Brain pericyte (primary cell): ENCODE data around the gene NEXMIF.
"Not testable (repeated sequence)": the region's sequence is repeated elsewhere in the genome, so short reads cannot be mapped to it uniquely, and the experiment has no call there.

Experiments
- DNase-seq: peaks from one replicate; pipeline ENCODE4 v3.0.0-alpha.2; 2012; ENCODE audit warnings: low read depth, low spot score

NEXMIF gene

DNA sequence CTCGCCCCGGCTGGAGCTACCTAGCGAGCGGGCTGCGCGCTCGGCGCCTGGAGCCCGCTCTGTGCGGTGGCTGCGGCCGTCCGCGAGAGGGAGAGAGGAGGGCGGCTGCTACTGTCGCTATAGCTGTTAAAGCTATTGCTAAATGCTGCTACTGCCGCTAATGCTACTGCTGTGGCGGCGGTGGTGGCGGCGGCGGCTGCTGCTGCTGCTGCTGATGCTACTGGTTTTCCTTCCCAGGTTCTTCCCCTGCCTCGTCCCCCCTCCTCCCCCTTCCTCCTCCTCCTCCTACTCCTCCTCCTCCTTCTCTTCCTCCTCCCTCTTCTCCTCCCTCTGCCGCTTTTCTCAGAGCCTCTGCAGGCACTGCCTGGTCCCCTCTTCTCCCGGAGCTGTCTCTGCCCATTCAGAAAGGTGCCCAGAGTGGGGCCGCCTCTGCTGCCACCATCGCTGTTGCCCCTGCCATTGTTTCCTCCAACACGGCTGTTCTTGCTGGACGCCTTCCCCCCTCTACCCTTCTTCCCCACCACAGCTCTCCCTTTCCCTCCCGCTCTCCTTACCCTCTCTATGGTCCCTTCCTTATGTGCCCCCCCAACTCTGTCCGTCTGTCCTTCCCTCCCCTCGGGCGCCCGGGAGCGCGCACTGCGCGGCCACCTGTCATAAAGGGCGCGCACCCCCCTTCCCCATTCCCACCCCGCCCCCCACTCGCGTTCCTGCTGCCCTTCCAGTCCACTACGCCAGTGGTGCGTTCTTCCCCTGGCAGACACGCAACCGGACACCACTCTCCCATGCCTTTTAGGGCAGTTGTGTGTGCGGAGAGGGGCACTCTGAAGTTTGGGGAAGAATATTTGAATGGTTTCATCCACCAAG lies at the start of gene NEXMIF:
Gene NEXMIF (minus strand): TSS at position 228 of the 864 bp plus-strand sequence.
- no peak for DNase-seq

DNA sequence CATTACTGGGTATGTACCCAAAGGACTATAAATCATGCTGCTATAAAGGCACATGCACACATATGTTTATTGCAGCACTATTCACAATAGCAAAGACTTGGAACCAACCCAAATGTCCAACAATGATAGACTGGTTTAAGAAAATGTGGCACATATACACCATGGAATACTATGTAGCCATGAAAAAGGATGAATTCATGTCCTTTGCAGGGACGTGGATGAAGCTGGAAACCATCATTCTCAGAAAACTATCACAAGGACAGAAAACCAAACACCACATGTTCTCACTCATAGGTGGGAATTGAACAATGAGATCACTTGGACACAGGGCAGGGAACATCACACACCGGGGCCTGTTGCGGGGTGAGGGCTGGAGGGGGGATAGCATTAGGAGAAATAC lies 36.7 kb upstream of the NEXMIF start:
- DNase-seq = not testable (repeated sequence)

DNA sequence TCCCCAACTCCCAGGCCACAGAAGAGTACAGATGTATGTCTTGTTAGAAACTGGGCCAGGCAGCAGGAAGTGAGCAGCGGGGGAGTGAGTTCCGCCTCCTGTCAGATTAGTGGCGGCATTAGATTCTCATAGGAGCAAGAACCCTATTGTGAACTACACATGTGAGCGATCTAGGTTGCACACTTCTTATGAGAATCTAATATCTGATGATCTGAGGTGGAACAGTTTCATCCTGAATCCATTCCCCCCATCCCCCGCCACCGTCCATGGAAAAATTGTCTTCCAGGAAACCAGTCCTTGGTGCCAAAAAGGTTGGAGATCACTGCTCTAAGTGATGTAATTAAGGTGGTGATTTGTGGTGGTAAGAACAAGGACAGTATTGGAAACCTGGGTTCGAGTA lies 24.5 kb upstream of the NEXMIF start:
- DNase-seq = no peak

- DNase-seq = no peak
Measured at GRCh38 chrX:74940414-74940813, 15.2 kb upstream of the NEXMIF start.

- DNase-seq = no peak
Measured at GRCh38 chrX:74931214-74931613, 6.0 kb upstream of the NEXMIF start.

- DNase-seq = no peak
Measured at GRCh38 chrX:74924449-74925224, 615 bp downstream of the NEXMIF start.

GRCh38 chrX:74923942-74924448 lies 1.3 kb downstream of the NEXMIF start:
- DNase-seq = no peak

- no peak for DNase-seq
Measured at GRCh38 chrX:74922922-74923543, 2.2 kb downstream of the NEXMIF start.

DNA sequence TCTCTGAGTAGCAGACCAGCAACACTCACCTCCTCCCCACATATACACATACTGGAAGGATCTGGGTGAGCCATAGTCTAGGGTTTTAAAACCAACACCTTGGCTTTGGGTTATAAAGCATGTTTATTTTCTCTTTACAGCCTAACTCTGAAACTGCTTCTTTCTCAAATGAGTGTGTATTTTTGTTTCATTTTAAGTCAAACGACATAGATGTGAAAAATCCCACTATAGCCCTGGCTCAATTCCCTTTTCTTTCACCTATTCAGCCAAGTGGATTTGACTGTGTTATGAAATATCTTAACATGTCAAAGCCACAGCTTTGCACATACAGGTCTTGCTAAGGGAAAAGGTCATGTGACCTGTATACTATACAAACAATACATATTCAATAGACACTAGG lies 13.8 kb downstream of the NEXMIF start:
- DNase-seq = no peak

DNA sequence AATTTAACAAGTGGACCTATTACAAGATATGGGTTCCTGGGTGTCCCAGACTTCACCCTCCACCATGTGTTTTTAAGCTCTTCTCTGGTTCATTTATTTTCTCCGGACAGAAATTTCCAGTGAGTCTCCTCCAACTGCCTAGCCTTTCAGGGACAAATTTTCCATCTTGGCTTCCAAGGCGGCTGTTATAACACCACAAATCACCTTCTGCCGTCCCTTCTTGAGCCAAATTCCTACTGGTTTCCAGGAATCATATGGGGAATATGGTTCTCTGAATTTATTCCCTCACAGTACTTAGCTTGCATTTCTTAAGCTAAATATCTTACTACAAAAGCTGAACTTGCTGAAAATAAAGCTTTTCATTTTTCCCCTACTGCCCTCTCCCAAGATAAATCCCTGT lies 18.8 kb downstream of the NEXMIF start:
- no peak for DNase-seq

DNA sequence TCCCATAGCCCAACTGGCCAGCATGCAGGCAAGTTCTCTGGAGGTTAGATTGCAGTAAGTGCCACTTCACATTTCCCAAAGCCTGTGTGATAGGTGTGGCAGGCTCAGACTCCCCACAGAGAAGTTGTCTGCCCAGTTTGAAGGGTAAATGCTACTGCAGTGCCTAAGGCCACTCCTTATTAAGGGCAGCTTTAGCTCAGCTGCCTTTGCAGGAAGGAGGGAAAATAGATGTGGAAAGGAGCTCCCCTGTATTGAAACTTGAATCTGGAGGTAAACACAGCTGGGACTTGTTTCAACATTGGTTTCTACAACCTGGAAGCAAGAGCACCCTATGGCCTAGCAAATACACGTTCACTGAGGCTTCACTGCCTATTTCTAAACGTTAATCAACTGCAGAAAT lies 22.4 kb downstream of the NEXMIF start:
- DNase-seq = no peak

DNA sequence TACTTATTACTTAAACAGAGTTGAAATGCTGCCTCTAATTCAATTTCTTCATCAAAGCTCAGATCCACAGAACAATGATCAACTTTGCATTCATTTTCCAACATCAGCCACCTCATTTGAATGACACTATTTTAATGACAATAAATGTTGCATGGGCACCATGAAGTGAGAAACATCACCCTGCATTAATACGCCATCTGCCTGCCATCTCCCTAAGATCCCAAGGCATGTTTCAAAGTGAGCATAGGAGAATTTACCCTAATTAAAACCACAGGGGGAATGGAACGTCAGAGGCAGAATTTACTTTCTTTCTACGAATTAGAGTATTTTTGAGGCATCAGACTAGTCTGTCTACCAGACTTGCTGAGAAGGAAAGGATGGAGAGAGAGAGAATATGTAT lies 32.7 kb downstream of the NEXMIF start:
- no peak for DNase-seq

- DNase-seq = no peak
Measured at GRCh38 chrX:74890676-74891430, 34.4 kb downstream of the NEXMIF start.

GRCh38 chrX:74882383-74882782 lies 42.9 kb downstream of the NEXMIF start:
- not testable (repeated sequence) for DNase-seq

- no peak for DNase-seq
Measured at GRCh38 chrX:74865725-74866124, 59.5 kb downstream of the NEXMIF start.

DNA sequence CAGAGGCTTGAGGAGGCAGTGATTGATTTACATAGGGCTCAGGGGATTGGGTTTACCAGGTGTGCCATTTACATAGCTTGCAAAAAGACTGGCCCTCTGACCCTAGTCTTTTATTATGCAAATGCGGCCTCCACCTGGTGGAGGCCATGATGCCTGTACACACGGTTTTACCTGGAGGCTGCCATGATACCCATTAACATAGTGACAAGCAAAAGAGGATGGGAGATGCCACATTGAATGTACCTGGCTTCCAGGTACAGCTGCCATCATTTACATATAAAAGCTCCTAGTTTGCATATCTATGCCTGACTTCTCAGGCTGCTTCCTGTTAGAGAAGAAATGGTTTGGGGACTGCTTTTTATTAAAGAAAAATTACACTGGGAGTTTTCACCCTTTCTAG lies 72.0 kb downstream of the NEXMIF start:
- no peak for DNase-seq

- DNase-seq = no peak
Measured at GRCh38 chrX:74835566-74835965, 89.7 kb downstream of the NEXMIF start.

GRCh38 chrX:74819797-74820196 lies 105.5 kb downstream of the NEXMIF start:
- not testable (repeated sequence) for DNase-seq

DNA sequence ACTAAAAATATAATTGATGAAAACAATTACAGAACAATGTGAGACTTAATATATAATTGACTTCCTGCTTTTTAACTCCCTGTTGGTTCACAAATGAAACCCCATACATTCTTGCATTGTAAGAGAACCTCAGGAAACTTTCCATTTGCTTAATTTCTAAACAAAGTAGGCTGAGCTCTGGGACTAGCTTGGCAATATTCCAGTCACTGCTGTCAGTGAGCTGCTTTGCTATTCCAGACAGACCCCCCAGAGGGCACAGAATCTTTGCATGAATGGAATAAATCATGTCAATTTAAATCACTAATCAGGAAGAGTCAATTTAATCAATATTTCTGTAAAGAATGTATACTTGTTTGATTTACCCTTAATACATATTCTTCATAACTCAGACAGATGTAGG lies 110.6 kb downstream of the NEXMIF start:
- DNase-seq = no peak

DNA sequence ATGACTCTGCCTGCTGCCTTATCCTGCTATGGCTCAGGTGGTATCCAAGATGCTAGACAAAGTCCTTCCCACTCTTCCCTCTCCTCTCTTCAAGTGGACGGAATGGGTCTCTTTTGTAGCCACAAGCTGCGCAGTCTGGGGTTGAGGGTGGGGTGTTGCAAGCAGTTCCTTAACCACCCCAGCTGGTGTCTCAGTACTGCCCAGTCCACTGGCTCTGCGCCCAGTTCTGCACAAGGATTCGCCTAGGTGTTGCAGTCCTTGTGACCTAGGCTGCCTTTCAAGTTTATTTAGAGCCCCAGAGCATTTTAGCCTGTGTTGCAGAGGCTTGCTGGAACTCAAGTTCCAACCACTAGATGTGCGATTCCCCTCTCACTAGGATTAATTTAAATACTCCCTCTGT lies 120.7 kb downstream of the NEXMIF start:
- DNase-seq = no peak

DNA sequence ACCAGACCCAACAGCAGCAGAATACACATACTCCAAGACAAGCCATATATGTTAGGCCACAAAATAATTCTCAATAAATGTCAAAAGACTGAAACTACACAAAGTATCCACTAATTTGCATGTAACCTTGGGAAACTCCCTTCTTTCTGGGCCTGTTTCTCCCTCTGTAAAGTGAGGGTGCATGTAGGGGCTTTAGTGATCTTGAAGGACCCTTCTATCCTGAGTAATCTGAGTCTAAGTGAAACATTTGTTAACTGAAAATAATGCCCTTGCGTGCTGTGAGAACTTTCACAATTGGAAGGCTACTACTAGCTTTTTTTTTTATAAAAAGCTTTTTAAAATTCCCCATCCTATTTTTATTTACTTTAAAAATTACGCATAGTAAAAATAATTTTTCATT lies 125.2 kb downstream of the NEXMIF start:
- DNase-seq = no peak
